PC-9 (cell line): Measurements from ENCODE around the gene PTS.

ENCODE experiments used
- EZH2 ChIP-seq: fragments of 200-600 bp; sonication (generic); IDR thresholded peaks from 2 replicates; pipeline ENCODE4 v1.8.0; 2017; ENCODE audit warnings: antibody characterized with exemption, low read depth
- TF ChIP-seq, protein P1 (sequence below): fragments of 200-600 bp; sonication (generic); conservative IDR thresholded peaks from 2 replicates; pipeline ENCODE4 v1.6.1; 2017; ENCODE audit warnings: mixed run types, antibody characterized with exemption, mild to moderate bottlenecking, moderate library complexity

GRCh38 chr11:112185883-112186282 lies 40.3 kb upstream of the PTS start:
- TF ChIP-seq EZH2 = no peak
- TF ChIP-seq, protein P1, sequence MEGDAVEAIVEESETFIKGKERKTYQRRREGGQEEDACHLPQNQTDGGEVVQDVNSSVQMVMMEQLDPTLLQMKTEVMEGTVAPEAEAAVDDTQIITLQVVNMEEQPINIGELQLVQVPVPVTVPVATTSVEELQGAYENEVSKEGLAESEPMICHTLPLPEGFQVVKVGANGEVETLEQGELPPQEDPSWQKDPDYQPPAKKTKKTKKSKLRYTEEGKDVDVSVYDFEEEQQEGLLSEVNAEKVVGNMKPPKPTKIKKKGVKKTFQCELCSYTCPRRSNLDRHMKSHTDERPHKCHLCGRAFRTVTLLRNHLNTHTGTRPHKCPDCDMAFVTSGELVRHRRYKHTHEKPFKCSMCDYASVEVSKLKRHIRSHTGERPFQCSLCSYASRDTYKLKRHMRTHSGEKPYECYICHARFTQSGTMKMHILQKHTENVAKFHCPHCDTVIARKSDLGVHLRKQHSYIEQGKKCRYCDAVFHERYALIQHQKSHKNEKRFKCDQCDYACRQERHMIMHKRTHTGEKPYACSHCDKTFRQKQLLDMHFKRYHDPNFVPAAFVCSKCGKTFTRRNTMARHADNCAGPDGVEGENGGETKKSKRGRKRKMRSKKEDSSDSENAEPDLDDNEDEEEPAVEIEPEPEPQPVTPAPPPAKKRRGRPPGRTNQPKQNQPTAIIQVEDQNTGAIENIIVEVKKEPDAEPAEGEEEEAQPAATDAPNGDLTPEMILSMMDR = no peak
